GM18502 (cell line): ENCODE measurements around the gene CUEDC2.

ENCODE experiments used
- ATAC-seq: cut with Tn5 transposase; IDR thresholded peaks from one replicate; pipeline ENCODE4 v1.9.1; 2021; ENCODE audit warnings: mild to moderate bottlenecking; ENCODE audit not compliant: unreplicated experiment, poor library complexity

Gene CUEDC2

DNA sequence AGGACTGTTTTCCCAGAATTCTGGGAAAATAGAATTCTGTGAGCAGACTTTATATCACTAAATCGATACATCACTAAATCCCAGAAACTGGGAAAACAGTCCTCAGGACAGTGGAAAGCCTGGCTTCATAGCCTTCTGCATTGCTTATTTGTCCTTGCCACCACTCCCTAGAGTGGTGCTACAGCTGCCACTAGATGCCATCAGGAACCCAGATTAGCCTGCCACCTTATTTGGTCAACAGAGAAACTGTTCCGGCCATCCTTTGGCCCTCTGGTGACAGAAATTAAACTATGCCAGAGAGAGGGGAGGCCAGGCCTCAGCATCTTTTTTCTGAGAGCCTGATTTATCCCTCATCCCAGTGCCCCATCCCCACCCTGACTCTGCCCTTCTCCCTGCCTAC, 56.5 kb downstream of the CUEDC2 start:
- ATAC-seq = no peak

DNA sequence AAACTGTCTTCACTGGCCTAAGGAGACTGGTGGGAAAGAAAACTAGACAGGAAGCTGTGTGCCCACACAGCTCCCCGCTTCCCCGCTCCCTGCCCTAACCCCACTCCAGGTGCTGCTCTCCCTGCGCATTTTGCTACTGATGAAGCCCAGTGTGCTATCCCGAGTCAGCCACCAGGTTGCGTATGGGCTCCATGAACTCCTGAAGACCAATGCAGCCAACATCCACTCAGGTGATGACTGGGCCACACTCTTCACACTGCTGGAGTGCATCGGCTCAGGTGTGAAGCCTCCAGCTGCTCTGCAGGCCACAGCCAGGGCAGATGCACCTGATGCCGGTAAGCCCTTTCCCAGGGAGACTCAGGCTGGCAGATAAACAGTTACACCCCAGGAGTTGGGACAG, 57.1 kb downstream of the CUEDC2 start:
- no peak for ATAC-seq
